GM19193 (cell line): ENCODE data around the gene CYB5RL.

Source experiments
- POLR2A ChIP-seq: IDR thresholded peaks from 4 replicates; pipeline ENCODE4 v1.6.1; 2011; ENCODE audit not compliant: insufficient read depth, insufficient read length; ENCODE audit errors: extremely low read depth

The CYB5RL gene

GRCh38 chr1:54176621-54177327 is 23.1 kb downstream of the CYB5RL start:
- no peak for TF ChIP-seq POLR2A

- TF ChIP-seq POLR2A, result no peak
These were observed 25.7 kb downstream of the CYB5RL start for GRCh38 chr1:54174106-54174505.

GRCh38 chr1:54173681-54174080 is 26.1 kb downstream of the CYB5RL start:
- no peak for TF ChIP-seq POLR2A

GRCh38 chr1:54172614-54173599 is 26.9 kb downstream of the CYB5RL start:
- no peak for TF ChIP-seq POLR2A

GRCh38 chr1:54171606-54172005 is 28.2 kb downstream of the CYB5RL start:
- no peak for TF ChIP-seq POLR2A

- TF ChIP-seq POLR2A, result no peak
These were observed 28.8 kb downstream of the CYB5RL start for GRCh38 chr1:54171016-54171415.

- no peak for TF ChIP-seq POLR2A
These were observed 30.8 kb downstream of the CYB5RL start for GRCh38 chr1:54169068-54169467.

DNA sequence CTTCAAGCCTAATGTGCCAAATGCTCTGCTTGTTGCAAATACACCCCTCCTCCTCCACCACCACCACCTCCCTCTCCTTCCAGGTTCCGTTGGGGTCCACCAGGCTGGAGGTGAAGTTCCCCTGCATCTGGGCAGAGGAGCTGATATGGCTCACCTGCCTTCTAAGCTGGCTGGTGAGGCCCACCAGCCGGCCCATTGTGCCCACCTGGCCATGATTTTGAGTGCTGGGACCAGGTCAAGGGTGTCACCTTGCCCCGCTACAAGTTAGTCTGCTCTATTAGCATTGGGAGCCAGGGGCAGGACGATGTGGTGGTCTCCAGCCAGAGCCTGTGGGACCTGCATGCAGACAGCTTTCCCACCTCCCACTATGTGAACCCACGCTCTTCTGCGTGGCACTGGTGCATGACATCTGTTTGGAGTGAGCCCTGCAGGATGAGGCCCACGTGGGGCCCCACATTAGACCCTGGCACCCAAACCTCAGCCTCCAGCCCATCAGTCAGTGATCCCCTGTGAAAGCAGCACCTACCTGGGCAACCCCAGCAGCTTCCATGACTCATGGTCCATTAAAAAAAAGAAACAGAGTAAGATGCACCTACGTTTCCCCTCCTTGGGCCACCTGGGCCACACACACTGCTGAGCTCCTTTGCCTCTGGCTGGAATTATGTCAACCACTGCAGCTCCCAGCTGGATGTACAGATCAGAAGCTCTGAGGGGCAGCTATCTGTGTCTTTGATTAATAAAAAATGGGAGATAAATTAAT is 31.4 kb downstream of the CYB5RL start:
- no peak for TF ChIP-seq POLR2A

GRCh38 chr1:54167422-54168139 is 32.2 kb downstream of the CYB5RL start:
- no peak for TF ChIP-seq POLR2A

DNA sequence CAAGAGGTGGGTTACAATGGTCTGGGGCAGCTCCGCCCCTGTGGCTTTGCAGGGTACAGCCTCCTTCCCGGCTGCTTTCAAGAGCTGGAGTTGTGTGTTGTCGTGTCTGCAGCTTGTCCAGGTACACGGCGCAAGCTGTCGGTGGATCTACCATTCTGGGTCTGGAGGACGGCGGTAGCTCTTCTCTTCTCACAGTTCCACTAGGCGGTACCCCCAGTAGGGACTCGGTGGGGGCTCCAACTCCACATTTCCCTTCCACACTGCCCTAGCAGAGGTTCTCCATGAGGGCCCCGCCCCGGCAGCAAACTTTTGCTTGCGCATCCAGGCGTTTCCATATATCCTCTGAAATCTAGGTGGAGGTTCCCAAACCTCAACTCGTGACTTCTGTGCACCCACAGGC is 34.7 kb downstream of the CYB5RL start:
- TF ChIP-seq POLR2A, result no peak

DNA sequence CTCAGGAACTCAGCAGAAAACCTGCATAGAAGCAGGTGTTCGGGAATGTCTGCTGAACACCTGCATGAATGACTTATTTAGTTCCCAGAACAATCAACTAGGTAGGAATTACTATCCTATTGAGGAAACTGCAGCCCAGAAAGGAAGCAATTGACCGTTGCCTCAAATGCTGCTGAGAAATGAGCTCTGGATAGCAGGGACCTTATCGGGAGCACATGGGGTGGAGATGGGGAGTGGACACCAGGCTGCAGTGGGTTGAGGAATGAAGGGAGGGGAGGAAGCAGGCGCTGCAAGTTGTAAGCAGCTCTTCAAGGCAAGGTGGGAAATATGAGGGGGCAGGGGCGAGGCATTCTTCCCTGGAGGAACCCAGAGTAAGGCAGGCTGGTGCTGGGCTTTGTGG is 36.3 kb downstream of the CYB5RL start:
- no peak for TF ChIP-seq POLR2A

DNA sequence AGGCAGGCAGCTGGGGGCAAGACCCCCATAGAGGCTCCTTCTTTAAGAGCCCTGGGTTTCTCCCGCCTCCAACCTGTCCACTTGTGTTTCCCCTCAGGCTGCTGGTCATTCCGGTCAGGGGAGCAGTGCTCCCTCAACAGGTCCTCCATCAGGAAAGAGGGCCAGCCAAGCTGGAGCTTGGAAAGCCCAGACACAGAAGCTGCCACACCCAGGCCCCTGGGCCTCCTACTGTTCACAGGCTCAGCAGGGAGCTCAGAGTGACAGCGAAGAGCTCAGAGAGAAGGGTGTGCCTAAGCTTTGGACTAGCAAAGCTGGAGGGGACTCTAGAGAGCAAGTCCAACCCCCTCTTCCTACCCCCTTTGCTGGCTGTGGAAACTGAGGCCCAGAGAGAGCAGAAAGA is 36.8 kb downstream of the CYB5RL start:
- TF ChIP-seq POLR2A, result no peak

GRCh38 chr1:54161495-54162168 is 38.2 kb downstream of the CYB5RL start:
- TF ChIP-seq POLR2A, result no peak

GRCh38 chr1:54160351-54160750 is 39.5 kb downstream of the CYB5RL start:
- TF ChIP-seq POLR2A, result no peak
